Upper lobe of left lung (tissue), 6 donors: ENCODE results near the gene DNAH17. TPM values are rescaled to one million over a fixed set of nuclear protein-coding genes. Genes with fewer than 3 reads are reported as not detected.

Experiments
- ATAC-seq, 2 donors: fragments of 200-7000 bp; cut with Tn5 transposase; one replicate each; pipeline ENCODE4 v1.9.1; 2022; ENCODE audit warnings: mild to moderate bottlenecking in 2 of 2, moderate library complexity in 2 of 2; ENCODE audit not compliant: low FRiP score in 2 of 2
- DNase-seq, 2 donors: peaks; one replicate each; pipeline ENCODE4 v3.0.0-alpha.2; 2019 to 2020
- H3K27ac ChIP-seq, 4 donors: fragments of 200-600 bp; sonication (generic); one replicate each; pipeline ENCODE4 v1.5.1; 2016 to 2019
- H3K27me3 ChIP-seq, 4 donors: fragments of 200-600 bp; sonication (generic); one replicate each; pipeline ENCODE4 v1.5.1; 2017 to 2019
- H3K36me3 ChIP-seq, 4 donors: fragments of 200-600 bp; sonication (generic); one replicate each; pipeline ENCODE4 v1.5.1; 2016 to 2019
- H3K4me1 ChIP-seq, 4 donors: fragments of 200-600 bp; sonication (generic); one replicate each; pipeline ENCODE4 v1.5.1; 2018 to 2019
- H3K4me3 ChIP-seq, 4 donors: fragments of 200-600 bp; sonication (generic); one replicate each; pipeline ENCODE4 v1.5.1; 2017 to 2019; ENCODE audit warnings: mild to moderate bottlenecking in 2 of 4, moderate library complexity in 1 of 4
- H3K9me3 ChIP-seq, 4 donors: fragments of 200-600 bp; sonication (generic); one replicate each; pipeline ENCODE4 v1.5.1; 2018 to 2019
- EP300 ChIP-seq, 4 donors: sonication (generic); formaldehyde crosslinking; IDR thresholded peaks; one replicate each; pipeline ENCODE4 v1.5.1; 2017; ENCODE audit warnings: antibody characterized with exemption in 4 of 4, control low read depth in 2 of 4
- POLR2A ChIP-seq, 4 donors: fragments of 450-650 bp; IDR thresholded peaks; one replicate each; pipeline ENCODE4 v1.5.1; 2016 to 2017; ENCODE audit warnings: antibody characterized with exemption in 4 of 4, mild to moderate bottlenecking in 2 of 4
- POLR2AphosphoS5 ChIP-seq, 2 donors: sonication (generic); formaldehyde crosslinking; IDR thresholded peaks; one replicate each; pipeline ENCODE4 v1.5.1; 2017; ENCODE audit warnings: antibody characterized with exemption in 2 of 2
- whole genome bisulfite sequencing, 2 donors: methylation state at CpG; one replicate each; pipeline ENCODE4 v1.1.5; 2017 to 2018; 5-methylcytosine and 5-hydroxymethylcytosine counted together
- total RNA-seq, 6 donors: library from RNA; depleted of rRNA in 4 of 6; stranded (reverse); fragments of >200 nt in 4 of 6; gene quantifications; one replicate each; pipeline versions ENCODE4 v1.1.0 to v1.2.1, GENCODE V29; 2016 to 2021
- TF ChIP-seq, protein P1 (sequence below), 6 experiments: fragments of 450-650 bp in 4 of 6; fragments of 200-600 bp in 2 of 6; sonication (generic) in 2 of 6; IDR thresholded peaks; one replicate each; pipeline ENCODE4 v1.5.1; 2016 to 2019; ENCODE audit warnings: antibody characterized with exemption in 6 of 6
- donor health status: DM: no; HTN: no; CAD: no; lungs with moderate emphysema.
- donor health status: DM: no; HTN: yes; CAD: no; lungs with severe emphysema.

The DNAH17 gene
- total RNA-seq, 6 donors from 2014 or later = 2.0 to 21.0 (median 3.7) TPM

DNA sequence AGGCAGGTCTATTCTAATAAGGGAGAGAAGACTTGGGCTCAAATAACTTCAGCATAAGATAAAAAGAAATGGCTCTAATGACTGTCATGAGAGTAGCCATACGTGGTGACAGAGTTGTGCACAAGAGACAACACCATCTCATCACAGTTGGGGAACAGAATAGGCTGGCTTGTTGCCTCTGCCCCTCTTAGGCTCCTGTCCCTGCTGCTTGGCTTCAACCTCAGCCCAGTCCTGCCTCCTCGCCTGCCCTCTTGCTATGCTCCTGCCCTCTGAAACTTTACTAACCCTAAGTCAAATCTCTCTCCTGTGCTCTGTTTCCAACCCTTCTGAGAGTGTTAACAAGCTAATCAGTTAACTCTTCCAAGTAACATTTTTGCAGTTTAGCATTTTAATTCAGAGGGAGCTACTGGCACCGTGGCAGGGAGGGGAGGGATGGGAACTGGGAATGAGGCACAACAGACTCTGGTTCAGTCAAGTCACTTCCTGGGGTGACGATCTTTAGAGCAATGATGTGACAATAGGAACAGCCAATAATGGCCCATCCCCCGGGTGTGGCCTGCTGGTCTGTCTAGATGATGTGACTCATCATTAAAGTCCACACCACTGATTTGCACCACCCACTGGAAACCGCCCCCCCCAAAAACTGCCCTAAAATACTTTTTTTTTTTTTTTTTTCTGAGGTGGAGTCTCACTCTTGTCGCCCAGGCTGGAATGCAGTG lies 35.5 kb downstream of the DNAH17 start:
- Histone ChIP-seq H3K27me3 (no peaks in the 10 kb centered on the region), H3K4me1 (no peaks in the 10 kb centered on the region), H3K9me3 (peaks cover 0 to 2% (median 0%) of the 10 kb centered on the region in 4 donors), H3K36me3 (no peaks in the 10 kb centered on the region), H3K4me3 (no peak overlapping the region), H3K27ac (no peak overlapping the region)
- 57 to 60% methylated on average over 6 of the region's 7 CpGs for WGBS, 2 donors
- ATAC-seq (peak in 1 of 2 donors; percentile 81), DNase-seq (peak in 1 of 2 donors; percentile 54)
- TF ChIP-seq POLR2A (IDR thresholded peaks at IDR 0.05) = no peak
- TF ChIP-seq POLR2AphosphoS5 (IDR thresholded peaks at IDR 0.05) = no peak
- TF ChIP-seq, protein P1, sequence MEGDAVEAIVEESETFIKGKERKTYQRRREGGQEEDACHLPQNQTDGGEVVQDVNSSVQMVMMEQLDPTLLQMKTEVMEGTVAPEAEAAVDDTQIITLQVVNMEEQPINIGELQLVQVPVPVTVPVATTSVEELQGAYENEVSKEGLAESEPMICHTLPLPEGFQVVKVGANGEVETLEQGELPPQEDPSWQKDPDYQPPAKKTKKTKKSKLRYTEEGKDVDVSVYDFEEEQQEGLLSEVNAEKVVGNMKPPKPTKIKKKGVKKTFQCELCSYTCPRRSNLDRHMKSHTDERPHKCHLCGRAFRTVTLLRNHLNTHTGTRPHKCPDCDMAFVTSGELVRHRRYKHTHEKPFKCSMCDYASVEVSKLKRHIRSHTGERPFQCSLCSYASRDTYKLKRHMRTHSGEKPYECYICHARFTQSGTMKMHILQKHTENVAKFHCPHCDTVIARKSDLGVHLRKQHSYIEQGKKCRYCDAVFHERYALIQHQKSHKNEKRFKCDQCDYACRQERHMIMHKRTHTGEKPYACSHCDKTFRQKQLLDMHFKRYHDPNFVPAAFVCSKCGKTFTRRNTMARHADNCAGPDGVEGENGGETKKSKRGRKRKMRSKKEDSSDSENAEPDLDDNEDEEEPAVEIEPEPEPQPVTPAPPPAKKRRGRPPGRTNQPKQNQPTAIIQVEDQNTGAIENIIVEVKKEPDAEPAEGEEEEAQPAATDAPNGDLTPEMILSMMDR (IDR thresholded peaks at IDR 0.05) = no peak
- no peak for TF ChIP-seq EP300 (IDR thresholded peaks at IDR 0.05)

DNA sequence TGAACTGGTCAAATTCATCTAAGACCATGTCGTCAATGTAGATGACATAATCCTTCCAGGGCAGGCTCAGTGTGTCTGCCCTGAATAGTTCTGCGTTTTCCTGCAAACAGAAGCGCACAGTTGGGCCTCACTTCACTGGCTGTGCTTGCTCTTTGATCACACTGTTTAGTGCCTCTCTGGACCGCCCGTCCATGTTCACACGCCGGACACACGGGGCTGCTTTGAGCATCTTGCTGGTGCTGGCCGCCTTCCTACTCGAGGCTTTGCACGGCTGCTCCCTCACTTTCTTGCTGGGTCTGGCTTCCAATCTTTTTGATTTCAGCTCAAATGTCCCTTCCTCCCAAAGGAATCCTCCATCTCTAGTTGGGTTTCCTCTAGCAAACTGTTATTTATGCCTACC lies 37.4 kb downstream of the DNAH17 start:
- DNase-seq = no peak
- ATAC-seq = no peak
- Histone ChIP-seq H3K27me3 (no peaks in the 10 kb centered on the region), H3K4me1 (peaks cover 12 to 14% (median 13%) of the 10 kb centered on the region in 4 donors), H3K27ac (no peak overlapping the region), H3K9me3 (no peaks in the 10 kb centered on the region), H3K4me3 (no peak overlapping the region), H3K36me3 (no peaks in the 10 kb centered on the region)
- TF ChIP-seq, protein P1 (IDR thresholded peaks at IDR 0.05) = no peak
- TF ChIP-seq POLR2AphosphoS5 (IDR thresholded peaks at IDR 0.05) = no peak
- no peak for TF ChIP-seq POLR2A (IDR thresholded peaks at IDR 0.05)
- no peak for TF ChIP-seq EP300 (IDR thresholded peaks at IDR 0.05)
- WGBS, 2 donors = 91 to 92% methylated on average over 11 of the region's 11 CpGs

- TF ChIP-seq EP300 (IDR thresholded peaks at IDR 0.05) (no peak), POLR2A (IDR thresholded peaks at IDR 0.05) (no peak), POLR2AphosphoS5 (IDR thresholded peaks at IDR 0.05) (no peak)
- TF ChIP-seq, protein P1 (IDR thresholded peaks at IDR 0.05) = no peak
- ATAC-seq (no peak), DNase-seq (no peak)
- Histone ChIP-seq H3K4me3 (no peak overlapping the region), H3K4me1 (peaks cover 14 to 21% (median 19%) of the 10 kb centered on the region in 4 donors), H3K36me3 (no peaks in the 10 kb centered on the region), H3K9me3 (no peaks in the 10 kb centered on the region), H3K27ac (no peak overlapping the region), H3K27me3 (no peaks in the 10 kb centered on the region)
- 75% methylated on average over 8 to 10 of the region's 10 CpGs for WGBS, 2 donors
Observed at GRCh38 chr17:78538033-78538776, 39.0 kb downstream of the DNAH17 start.

GRCh38 chr17:78537217-78537860 lies 39.9 kb downstream of the DNAH17 start:
- H3K27me3 ChIP-seq = no peaks in the 10 kb centered on the region
- no peak for ATAC-seq
- no peak overlapping the region for H3K27ac ChIP-seq
- no peaks in the 10 kb centered on the region for H3K9me3 ChIP-seq
- DNase-seq = no peak
- H3K36me3 ChIP-seq = no peaks in the 10 kb centered on the region
- 93 to 94% methylated on average over 20 of the region's 20 CpGs for WGBS, 2 donors
- no peak overlapping the region for H3K4me3 ChIP-seq
- TF ChIP-seq EP300 (IDR thresholded peaks at IDR 0.05) = no peak
- TF ChIP-seq POLR2A (IDR thresholded peaks at IDR 0.05) = no peak
- TF ChIP-seq POLR2AphosphoS5 (IDR thresholded peaks at IDR 0.05) = no peak
- TF ChIP-seq, protein P1 (IDR thresholded peaks at IDR 0.05) = no peak
- H3K4me1 ChIP-seq = peaks cover 14 to 21% (median 19%) of the 10 kb centered on the region in 4 donors
